ENCODE measurements around the gene TSPEAR. TPM values are rescaled to one million over a fixed set of nuclear protein-coding genes. Genes with fewer than 3 reads are reported as not detected.

The TSPEAR gene
- total and polyA plus RNA-seq, 11 donors = 0.01 to 2.6 (median 0.71) TPM; not detected in 2

DNA sequence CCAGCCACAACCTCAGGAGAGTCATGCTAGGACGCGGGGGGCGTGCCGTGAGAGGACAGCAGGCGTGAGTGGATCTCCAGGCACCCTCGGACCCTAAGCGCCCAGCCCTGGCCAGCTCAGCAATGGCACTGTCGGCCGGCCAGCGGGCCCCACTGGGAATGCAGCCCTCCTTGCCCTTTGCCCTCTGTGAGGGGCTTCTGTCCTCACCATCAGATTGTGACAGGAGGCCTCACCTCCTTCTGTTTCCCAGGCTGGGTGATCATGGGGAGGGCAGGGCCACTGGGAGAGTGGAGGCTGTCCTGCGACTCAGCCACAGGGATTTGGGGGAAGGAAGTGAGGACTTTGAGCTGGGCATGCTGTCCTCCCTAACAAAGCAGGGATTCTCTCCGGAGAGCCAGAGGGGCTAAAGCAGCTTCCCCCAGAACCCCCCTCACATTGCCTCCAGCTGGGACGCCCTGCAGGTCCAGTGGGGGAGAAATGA, 262.7 kb downstream of the TSPEAR start:
- Histone ChIP-seq H3K4me3 (no peak overlapping the region), H3K27ac (no peak overlapping the region), H3K36me3 (no peaks in the 10 kb centered on the region), H3K9me3 (peaks cover 0 to 12% (median 0%) of the 10 kb centered on the region in 12 donors), H3K4me1 (no peaks in the 10 kb centered on the region), H3K27me3 (peaks cover 0 to 21% (median 0%) of the 10 kb centered on the region in 9 donors)
- no peak for ATAC-seq
- TF ChIP-seq POLR2A (IDR thresholded peaks at IDR 0.05) = no peak
- TF ChIP-seq, protein P1, sequence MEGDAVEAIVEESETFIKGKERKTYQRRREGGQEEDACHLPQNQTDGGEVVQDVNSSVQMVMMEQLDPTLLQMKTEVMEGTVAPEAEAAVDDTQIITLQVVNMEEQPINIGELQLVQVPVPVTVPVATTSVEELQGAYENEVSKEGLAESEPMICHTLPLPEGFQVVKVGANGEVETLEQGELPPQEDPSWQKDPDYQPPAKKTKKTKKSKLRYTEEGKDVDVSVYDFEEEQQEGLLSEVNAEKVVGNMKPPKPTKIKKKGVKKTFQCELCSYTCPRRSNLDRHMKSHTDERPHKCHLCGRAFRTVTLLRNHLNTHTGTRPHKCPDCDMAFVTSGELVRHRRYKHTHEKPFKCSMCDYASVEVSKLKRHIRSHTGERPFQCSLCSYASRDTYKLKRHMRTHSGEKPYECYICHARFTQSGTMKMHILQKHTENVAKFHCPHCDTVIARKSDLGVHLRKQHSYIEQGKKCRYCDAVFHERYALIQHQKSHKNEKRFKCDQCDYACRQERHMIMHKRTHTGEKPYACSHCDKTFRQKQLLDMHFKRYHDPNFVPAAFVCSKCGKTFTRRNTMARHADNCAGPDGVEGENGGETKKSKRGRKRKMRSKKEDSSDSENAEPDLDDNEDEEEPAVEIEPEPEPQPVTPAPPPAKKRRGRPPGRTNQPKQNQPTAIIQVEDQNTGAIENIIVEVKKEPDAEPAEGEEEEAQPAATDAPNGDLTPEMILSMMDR (IDR thresholded peaks at IDR 0.05) = no peak
- DNase-seq = no peak
- 46 to 61% (median 53%) methylated on average over 3 to 13 of the region's 13 CpGs for WGBS, 4 donors
- intact Hi-C loops (cut with DNase I) = loop anchor here in 1 of 10 donors (10.0 kb wide), 1 partner anchor 84 kb away; no protein-coding TSS in a partner anchor

Other genes with a start within 250 kb of the TSPEAR start
- gene KRTAP10-1, start 171.4 kb downstream of the TSPEAR start, total RNA-seq = not detected
- not detected for gene KRTAP10-1, start 171.4 kb downstream of the TSPEAR start, polyA plus RNA-seq
- gene KRTAP10-2, start 160.1 kb downstream of the TSPEAR start, total RNA-seq = not detected
- gene KRTAP10-2, start 160.1 kb downstream of the TSPEAR start, polyA plus RNA-seq = not detected
- not detected for gene KRTAP10-3, start 152.8 kb downstream of the TSPEAR start, total RNA-seq
- gene KRTAP10-3, start 152.8 kb downstream of the TSPEAR start, polyA plus RNA-seq = not detected
- not detected for gene KRTAP10-4, start 137.8 kb downstream of the TSPEAR start, total RNA-seq
- not detected for gene KRTAP10-4, start 137.8 kb downstream of the TSPEAR start, polyA plus RNA-seq
- gene KRTAP10-5, start 131.0 kb downstream of the TSPEAR start, total RNA-seq = not detected
- not detected for gene KRTAP10-5, start 131.0 kb downstream of the TSPEAR start, polyA plus RNA-seq
- not detected for gene KRTAP10-6, start 119.1 kb downstream of the TSPEAR start, total RNA-seq
- not detected for gene KRTAP10-6, start 119.1 kb downstream of the TSPEAR start, polyA plus RNA-seq
- not detected for gene KRTAP10-7, start 111.0 kb downstream of the TSPEAR start, total RNA-seq
- gene KRTAP10-7, start 111.0 kb downstream of the TSPEAR start, polyA plus RNA-seq = not detected
- gene KRTAP10-8, start 99.5 kb downstream of the TSPEAR start, total RNA-seq = not detected
- not detected for gene KRTAP10-8, start 99.5 kb downstream of the TSPEAR start, polyA plus RNA-seq
- not detected for gene KRTAP10-9, start 84.5 kb downstream of the TSPEAR start, total RNA-seq
- not detected for gene KRTAP10-9, start 84.5 kb downstream of the TSPEAR start, polyA plus RNA-seq
- gene KRTAP10-10, start 74.2 kb downstream of the TSPEAR start, total RNA-seq = not detected
- not detected for gene KRTAP10-10, start 74.2 kb downstream of the TSPEAR start, polyA plus RNA-seq
- not detected for gene KRTAP10-11, start 65.2 kb downstream of the TSPEAR start, total RNA-seq
- not detected for gene KRTAP10-11, start 65.2 kb downstream of the TSPEAR start, polyA plus RNA-seq
- gene KRTAP12-4, start 56.9 kb downstream of the TSPEAR start, total RNA-seq = not detected
- gene KRTAP12-4, start 56.9 kb downstream of the TSPEAR start, polyA plus RNA-seq = not detected
- gene KRTAP12-3, start 53.6 kb downstream of the TSPEAR start, total RNA-seq = not detected
- gene KRTAP12-3, start 53.6 kb downstream of the TSPEAR start, polyA plus RNA-seq = not detected
- gene KRTAP12-2, start 44.6 kb downstream of the TSPEAR start, total RNA-seq = not detected
- not detected for gene KRTAP12-2, start 44.6 kb downstream of the TSPEAR start, polyA plus RNA-seq
- gene KRTAP12-1, start 29.4 kb downstream of the TSPEAR start, total RNA-seq = not detected
- gene KRTAP12-1, start 29.4 kb downstream of the TSPEAR start, polyA plus RNA-seq = not detected
- not detected for gene KRTAP10-12, start 14.4 kb downstream of the TSPEAR start, total RNA-seq
- not detected for gene KRTAP10-12, start 14.4 kb downstream of the TSPEAR start, polyA plus RNA-seq
- 10 to 100 TPM; 57.4 to 84.4 (median 71.4) TPM for gene UBE2G2, start 90.2 kb upstream of the TSPEAR start, total RNA-seq
- 10 to 100 TPM; 44.3 to 60.0 TPM for gene UBE2G2, start 90.2 kb upstream of the TSPEAR start, polyA plus RNA-seq
- 10 to 100 TPM; 68.2 to 83.0 (median 78.1) TPM for gene SUMO3, start 106.5 kb upstream of the TSPEAR start, total RNA-seq
- 100 to 1,000 TPM in 1 of 2 donors, 10 to 100 TPM in 1; 22.0 to 108 TPM for gene SUMO3, start 106.5 kb upstream of the TSPEAR start, polyA plus RNA-seq
- 100 to 1,000 TPM; 134 to 319 (median 172) TPM for gene PTTG1IP, start 162.1 kb upstream of the TSPEAR start, total RNA-seq
- 100 to 1,000 TPM; 126 to 253 TPM for gene PTTG1IP, start 162.1 kb upstream of the TSPEAR start, polyA plus RNA-seq
- 100 to 1,000 TPM in 2 of 9 donors, 10 to 100 TPM in 5, 1 to 10 TPM in 2; 7.4 to 253 (median 27.7) TPM for gene ITGB2, start 209.3 kb upstream of the TSPEAR start, total RNA-seq
- 10 to 100 TPM in 1 of 2 donors, 1 to 10 TPM in 1; 6.1 to 12.3 TPM for gene ITGB2, start 209.3 kb upstream of the TSPEAR start, polyA plus RNA-seq
- 10 to 100 TPM; 38.5 to 53.1 (median 47.1) TPM for gene SLX9, start 228.5 kb upstream of the TSPEAR start, total RNA-seq
- gene SLX9, start 228.5 kb upstream of the TSPEAR start, polyA plus RNA-seq = 10 to 100 TPM; 63.8 to 77.8 TPM